Psoas muscle (tissue), 8 donors: ENCODE results near the gene CRYBG1. TPM values are rescaled to one million over a fixed set of nuclear protein-coding genes. Genes with fewer than 3 reads are reported as not detected.

ENCODE experiments used
- ATAC-seq, 4 donors: fragments of 200-7000 bp; cut with Tn5 transposase; one replicate each; pipeline ENCODE4 v1.9.1; 2020; ENCODE audit warnings: moderate library complexity in 3 of 4, mild to moderate bottlenecking in 2 of 4
- DNase-seq, 2 donors: peaks; one replicate each; pipeline ENCODE4 v3.0.0-alpha.2; 2020
- H3K27ac ChIP-seq: fragments of 200-600 bp; one replicate; pipeline ENCODE4 v1.8.0; 2022
- H3K27me3 ChIP-seq, 3 donors: fragments of 200-600 bp in 1 of 3; one replicate each; pipeline versions ENCODE4 v1.6.1 to v1.8.0; 2013 to 2022; ENCODE audit warnings: low read length in 2 of 3, mild to moderate bottlenecking in 2 of 3, moderate library complexity in 1 of 3; ENCODE audit not compliant: insufficient read depth in 3 of 3
- H3K36me3 ChIP-seq, 2 donors: fragments of 200-600 bp in 1 of 2; one replicate each; pipeline versions ENCODE4 v1.6.1 to v1.8.0; 2013 to 2022; ENCODE audit warnings: low read depth in 1 of 2, mild to moderate bottlenecking in 1 of 2, moderate library complexity in 1 of 2; ENCODE audit not compliant: insufficient read depth in 1 of 2
- H3K4me1 ChIP-seq: fragments of 200-600 bp; one replicate; pipeline ENCODE4 v1.8.0; 2022
- H3K4me3 ChIP-seq: fragments of 200-600 bp; one replicate; pipeline ENCODE4 v1.8.0; 2022; ENCODE audit warnings: mild to moderate bottlenecking
- H3K9me3 ChIP-seq: fragments of 200-600 bp; one replicate; pipeline ENCODE4 v1.8.0; 2022
- whole genome bisulfite sequencing, 3 donors: extraction: QIAGEN DNeasy Blood & Tissue Kit; methylation state at CpG; one replicate each; pipeline versions ENCODE4 v1.1.6 to v1.1.7; 2013; 5-methylcytosine and 5-hydroxymethylcytosine counted together
- intact Hi-C, 2 donors: fragments of 100-400 bp; cut with DNase I; formaldehyde crosslinking; loops; one replicate each; pipeline versions ENCODE4 v1.11.0 to v1.14.2; 2022
- polyA plus RNA-seq, 3 donors: library from polyadenylated mRNA; stranded (reverse); fragments of 200-250 nt; gene quantifications; one replicate each; pipeline ENCODE4 v1.2.3, GENCODE V29; 2013
- total RNA-seq, 4 donors: library from RNA; stranded (reverse); fragmentation: NEBNext Ultra II Directional in 2 of 4; extraction: Animal tissue kit (Norgen Biotek cat#: 25700) in 2 of 4; gene quantifications; one replicate each; pipeline versions ENCODE4 v1.2.1 to v1.2.4, GENCODE V29; 2021 to 2023
- TF ChIP-seq, protein P1 (sequence below): fragments of 200-600 bp; IDR thresholded peaks from one replicate; pipeline ENCODE4 v1.8.0; 2022; ENCODE audit warnings: antibody characterized with exemption
- donor health status: healthy with polysubstance abuse.
- donor health status: DM: no; HTN: no; CAD: no; lungs with moderate emphysema.
- donor health status: Bipolar disorder and iron deficiency.
- donor health status: healthy.
- donor health status: DM: yes; HTN: yes; CAD: no.
- donor health status: DM: no; HTN: no; CAD: no.
- donor health status: DM: no; HTN: no; CAD: no.
- donor health status: DM: yes; HTN: yes; CAD: no.

CRYBG1 gene
- total and polyA plus RNA-seq, 7 donors = 0.17 to 1.6 (median 0.82) TPM

DNA sequence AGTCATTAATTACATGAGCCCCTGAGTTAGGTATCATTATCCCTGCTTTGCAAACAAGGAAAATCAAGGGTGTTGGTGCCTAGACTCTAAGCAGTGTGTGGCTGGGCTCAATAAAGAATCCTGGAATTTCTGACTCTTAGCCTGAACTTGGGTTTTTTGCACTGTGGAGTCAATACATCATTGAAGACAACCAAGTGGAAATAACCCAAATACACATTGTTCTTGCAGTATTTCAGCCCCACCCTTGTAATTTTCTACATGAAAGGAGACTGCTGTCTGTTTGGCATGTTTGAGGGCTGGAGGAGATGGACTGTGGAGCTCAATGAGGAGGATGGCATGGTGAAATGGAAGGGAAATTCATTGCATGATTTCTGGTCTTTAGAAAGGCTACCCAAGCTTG, 110.3 kb downstream of the CRYBG1 start:
- intact Hi-C loops = no loop called here
- no peak overlapping the region for H3K4me3 ChIP-seq
- TF ChIP-seq, protein P1, sequence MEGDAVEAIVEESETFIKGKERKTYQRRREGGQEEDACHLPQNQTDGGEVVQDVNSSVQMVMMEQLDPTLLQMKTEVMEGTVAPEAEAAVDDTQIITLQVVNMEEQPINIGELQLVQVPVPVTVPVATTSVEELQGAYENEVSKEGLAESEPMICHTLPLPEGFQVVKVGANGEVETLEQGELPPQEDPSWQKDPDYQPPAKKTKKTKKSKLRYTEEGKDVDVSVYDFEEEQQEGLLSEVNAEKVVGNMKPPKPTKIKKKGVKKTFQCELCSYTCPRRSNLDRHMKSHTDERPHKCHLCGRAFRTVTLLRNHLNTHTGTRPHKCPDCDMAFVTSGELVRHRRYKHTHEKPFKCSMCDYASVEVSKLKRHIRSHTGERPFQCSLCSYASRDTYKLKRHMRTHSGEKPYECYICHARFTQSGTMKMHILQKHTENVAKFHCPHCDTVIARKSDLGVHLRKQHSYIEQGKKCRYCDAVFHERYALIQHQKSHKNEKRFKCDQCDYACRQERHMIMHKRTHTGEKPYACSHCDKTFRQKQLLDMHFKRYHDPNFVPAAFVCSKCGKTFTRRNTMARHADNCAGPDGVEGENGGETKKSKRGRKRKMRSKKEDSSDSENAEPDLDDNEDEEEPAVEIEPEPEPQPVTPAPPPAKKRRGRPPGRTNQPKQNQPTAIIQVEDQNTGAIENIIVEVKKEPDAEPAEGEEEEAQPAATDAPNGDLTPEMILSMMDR = no peak
- peaks cover 0 to 16% (median 3%) of the 10 kb centered on the region in 3 donors for H3K27me3 ChIP-seq
- H3K9me3 ChIP-seq = no peaks in the 10 kb centered on the region
- H3K4me1 ChIP-seq = no peaks in the 10 kb centered on the region
- ATAC-seq (no peak), DNase-seq (no peak)
- H3K27ac ChIP-seq = no peak overlapping the region
- no peaks in the 10 kb centered on the region for H3K36me3 ChIP-seq

DNA sequence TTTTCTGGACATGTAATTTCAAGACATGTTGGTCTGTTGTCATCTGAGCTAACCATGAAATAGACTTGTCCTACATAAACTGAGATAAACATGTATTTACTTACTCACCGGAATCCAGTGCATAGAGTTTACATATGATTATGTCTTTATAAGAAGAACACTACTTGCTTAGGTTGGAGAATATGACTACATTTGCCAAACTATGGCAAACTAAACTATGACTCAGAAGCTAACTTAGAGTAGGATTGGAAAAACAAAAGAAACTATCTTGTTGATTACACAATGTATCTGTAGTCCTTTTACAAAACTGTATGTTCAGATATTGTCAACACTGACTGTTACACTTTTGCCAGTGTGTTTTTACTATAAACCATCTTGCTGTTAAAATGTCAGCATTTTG, 113.3 kb downstream of the CRYBG1 start:
- ATAC-seq = no peak
- no peak for DNase-seq
- 93 to 98% (median 98%) methylated on average over 1 of the region's 1 CpG for WGBS, 3 donors
- Histone ChIP-seq H3K36me3 (no peaks in the 10 kb centered on the region), H3K4me3 (no peak overlapping the region), H3K27me3 (peaks cover 0 to 12% (median 3%) of the 10 kb centered on the region in 3 donors), H3K4me1 (no peaks in the 10 kb centered on the region), H3K27ac (no peak overlapping the region), H3K9me3 (no peaks in the 10 kb centered on the region)
- TF ChIP-seq, protein P1 = no peak
- intact Hi-C loops = no loop called here

- no peak overlapping the region for H3K27ac ChIP-seq
- no peaks in the 10 kb centered on the region for H3K9me3 ChIP-seq
- H3K27me3 ChIP-seq = peaks cover 0 to 12% (median 3%) of the 10 kb centered on the region in 3 donors
- no peak for DNase-seq
- whole genome bisulfite sequencing, 3 donors = 86 to 89% (median 88%) methylated on average over 5 of the region's 5 CpGs
- ATAC-seq = no peak
- H3K4me3 ChIP-seq = no peak overlapping the region
- TF ChIP-seq, protein P1 = no peak
- H3K36me3 ChIP-seq = no peaks in the 10 kb centered on the region
- intact Hi-C loops = no loop called here
- no peaks in the 10 kb centered on the region for H3K4me1 ChIP-seq
Observed at GRCh38 chr6:106474466-106474865, 113.9 kb downstream of the CRYBG1 start.

- Histone ChIP-seq H3K27ac (no peak overlapping the region), H3K27me3 (peaks cover 0 to 12% (median 3%) of the 10 kb centered on the region in 3 donors), H3K4me1 (no peaks in the 10 kb centered on the region), H3K4me3 (no peak overlapping the region), H3K36me3 (no peaks in the 10 kb centered on the region), H3K9me3 (no peaks in the 10 kb centered on the region)
- no peak for DNase-seq
- intact Hi-C loops = no loop called here
- ATAC-seq = no peak
- 59 to 60% (median 60%) methylated on average over 6 of the region's 6 CpGs for WGBS, 3 donors
- TF ChIP-seq, protein P1 = no peak
Observed at GRCh38 chr6:106475284-106475683, 114.8 kb downstream of the CRYBG1 start.
